Measurements from ENCODE around the gene KCNH1. TPM values are rescaled to one million over a fixed set of nuclear protein-coding genes. Genes with fewer than 3 reads are reported as not detected.

The KCNH1 gene
- polyA plus RNA-seq, 1 donor = 0.25 TPM

- no peak for DNase-seq
- no CpG with 5 or more reads among the region's 2 CpGs for WGBS (ENCODE audit: insufficient coverage, low lambda C conversion rate)
- Histone ChIP-seq H3K27ac (ENCODE audit: low read length) (no peak overlapping the region), H3K9me3 (ENCODE audit: control insufficient read depth, low read depth, low read length) (no peaks in the 10 kb centered on the region), H3K36me3 (ENCODE audit: control insufficient read depth, insufficient read depth, low read length) (no peaks in the 10 kb centered on the region), H3K4me1 (ENCODE audit: control insufficient read depth, insufficient read depth, low read length) (no peaks in the 10 kb centered on the region), H3K27me3 (ENCODE audit: control insufficient read depth, insufficient read depth, low read length) (no peaks in the 10 kb centered on the region), H3K4me3 (ENCODE audit: low read length) (no peak overlapping the region)
Observed at GRCh38 chr1:210883821-210884220, 250.1 kb downstream of the KCNH1 start.

- H3K4me3 ChIP-seq (ENCODE audit: low read length) = no peak overlapping the region
- H3K36me3 ChIP-seq (ENCODE audit: control insufficient read depth, insufficient read depth, low read length) = no peaks in the 10 kb centered on the region
- no peaks in the 10 kb centered on the region for H3K27me3 ChIP-seq (ENCODE audit: control insufficient read depth, insufficient read depth, low read length)
- 61% methylated on average over 3 of the region's 8 CpGs for WGBS (ENCODE audit: insufficient coverage, low lambda C conversion rate)
- H3K9me3 ChIP-seq (ENCODE audit: control insufficient read depth, low read depth, low read length) = no peaks in the 10 kb centered on the region
- H3K27ac ChIP-seq (ENCODE audit: low read length) = no peak overlapping the region
- DNase-seq = no peak
- H3K4me1 ChIP-seq (ENCODE audit: control insufficient read depth, insufficient read depth, low read length) = no peaks in the 10 kb centered on the region
Observed at GRCh38 chr1:210882414-210883221, 251.3 kb downstream of the KCNH1 start.

- no peaks in the 10 kb centered on the region for H3K9me3 ChIP-seq (ENCODE audit: control insufficient read depth, low read depth, low read length)
- no peak for DNase-seq
- no peaks in the 10 kb centered on the region for H3K36me3 ChIP-seq (ENCODE audit: control insufficient read depth, insufficient read depth, low read length)
- H3K27me3 ChIP-seq (ENCODE audit: control insufficient read depth, insufficient read depth, low read length) = no peaks in the 10 kb centered on the region
- no peak overlapping the region for H3K27ac ChIP-seq (ENCODE audit: low read length)
- H3K4me1 ChIP-seq (ENCODE audit: control insufficient read depth, insufficient read depth, low read length) = no peaks in the 10 kb centered on the region
- no peak overlapping the region for H3K4me3 ChIP-seq (ENCODE audit: low read length)
Observed at GRCh38 chr1:210878564-210878963, 255.4 kb downstream of the KCNH1 start.

- H3K9me3 ChIP-seq (ENCODE audit: control insufficient read depth, low read depth, low read length) = no peaks in the 10 kb centered on the region
- no peaks in the 10 kb centered on the region for H3K27me3 ChIP-seq (ENCODE audit: control insufficient read depth, insufficient read depth, low read length)
- no peaks in the 10 kb centered on the region for H3K4me1 ChIP-seq (ENCODE audit: control insufficient read depth, insufficient read depth, low read length)
- no peak overlapping the region for H3K27ac ChIP-seq (ENCODE audit: low read length)
- no peak for DNase-seq
- H3K36me3 ChIP-seq (ENCODE audit: control insufficient read depth, insufficient read depth, low read length) = no peaks in the 10 kb centered on the region
- no peak overlapping the region for H3K4me3 ChIP-seq (ENCODE audit: low read length)
Observed at GRCh38 chr1:210876275-210876674, 257.7 kb downstream of the KCNH1 start.

- no peak for DNase-seq
- Histone ChIP-seq H3K4me3 (ENCODE audit: low read length) (no peak overlapping the region), H3K36me3 (ENCODE audit: control insufficient read depth, insufficient read depth, low read length) (no peaks in the 10 kb centered on the region), H3K27ac (ENCODE audit: low read length) (no peak overlapping the region), H3K4me1 (ENCODE audit: control insufficient read depth, insufficient read depth, low read length) (no peaks in the 10 kb centered on the region), H3K9me3 (ENCODE audit: control insufficient read depth, low read depth, low read length) (no peaks in the 10 kb centered on the region), H3K27me3 (ENCODE audit: control insufficient read depth, insufficient read depth, low read length) (no peaks in the 10 kb centered on the region)
- 83% methylated on average over 1 of the region's 2 CpGs for WGBS (ENCODE audit: insufficient coverage, low lambda C conversion rate)
Observed at GRCh38 chr1:210866532-210866931, 267.4 kb downstream of the KCNH1 start.

- no CpG with 5 or more reads among the region's 1 CpG for WGBS (ENCODE audit: insufficient coverage, low lambda C conversion rate)
- Histone ChIP-seq H3K9me3 (ENCODE audit: control insufficient read depth, low read depth, low read length) (no peaks in the 10 kb centered on the region), H3K4me3 (ENCODE audit: low read length) (no peak overlapping the region), H3K36me3 (ENCODE audit: control insufficient read depth, insufficient read depth, low read length) (no peaks in the 10 kb centered on the region), H3K27me3 (ENCODE audit: control insufficient read depth, insufficient read depth, low read length) (no peaks in the 10 kb centered on the region), H3K4me1 (ENCODE audit: control insufficient read depth, insufficient read depth, low read length) (no peaks in the 10 kb centered on the region), H3K27ac (ENCODE audit: low read length) (no peak overlapping the region)
- DNase-seq = no peak
Observed at GRCh38 chr1:210857705-210858104, 276.2 kb downstream of the KCNH1 start.

GRCh38 chr1:210857146-210857663, 276.7 kb downstream of the KCNH1 start:
- DNase-seq = no peak
- Histone ChIP-seq H3K9me3 (ENCODE audit: control insufficient read depth, low read depth, low read length) (no peaks in the 10 kb centered on the region), H3K36me3 (ENCODE audit: control insufficient read depth, insufficient read depth, low read length) (no peaks in the 10 kb centered on the region), H3K4me3 (ENCODE audit: low read length) (no peak overlapping the region), H3K4me1 (ENCODE audit: control insufficient read depth, insufficient read depth, low read length) (no peaks in the 10 kb centered on the region), H3K27me3 (ENCODE audit: control insufficient read depth, insufficient read depth, low read length) (no peaks in the 10 kb centered on the region), H3K27ac (ENCODE audit: low read length) (no peak overlapping the region)
- no CpG with 5 or more reads among the region's 5 CpGs for WGBS (ENCODE audit: insufficient coverage, low lambda C conversion rate)

- H3K4me1 ChIP-seq (ENCODE audit: control insufficient read depth, insufficient read depth, low read length) = no peaks in the 10 kb centered on the region
- no peaks in the 10 kb centered on the region for H3K9me3 ChIP-seq (ENCODE audit: control insufficient read depth, low read depth, low read length)
- no peaks in the 10 kb centered on the region for H3K36me3 ChIP-seq (ENCODE audit: control insufficient read depth, insufficient read depth, low read length)
- H3K4me3 ChIP-seq (ENCODE audit: low read length) = no peak overlapping the region
- DNase-seq = no peak
- H3K27ac ChIP-seq (ENCODE audit: low read length) = no peak overlapping the region
- no CpG with 5 or more reads among the region's 4 CpGs for WGBS (ENCODE audit: insufficient coverage, low lambda C conversion rate)
- no peaks in the 10 kb centered on the region for H3K27me3 ChIP-seq (ENCODE audit: control insufficient read depth, insufficient read depth, low read length)
Observed at GRCh38 chr1:210855440-210855839, 278.5 kb downstream of the KCNH1 start.

GRCh38 chr1:210853276-210853675, 280.7 kb downstream of the KCNH1 start:
- Histone ChIP-seq H3K9me3 (ENCODE audit: control insufficient read depth, low read depth, low read length) (no peaks in the 10 kb centered on the region), H3K27me3 (ENCODE audit: control insufficient read depth, insufficient read depth, low read length) (no peaks in the 10 kb centered on the region), H3K4me3 (ENCODE audit: low read length) (no peak overlapping the region), H3K27ac (ENCODE audit: low read length) (no peak overlapping the region), H3K4me1 (ENCODE audit: control insufficient read depth, insufficient read depth, low read length) (no peaks in the 10 kb centered on the region), H3K36me3 (ENCODE audit: control insufficient read depth, insufficient read depth, low read length) (no peaks in the 10 kb centered on the region)
- no peak for DNase-seq

- Histone ChIP-seq H3K36me3 (ENCODE audit: control insufficient read depth, insufficient read depth, low read length) (no peaks in the 10 kb centered on the region), H3K4me1 (ENCODE audit: control insufficient read depth, insufficient read depth, low read length) (no peaks in the 10 kb centered on the region), H3K4me3 (ENCODE audit: low read length) (no peak overlapping the region), H3K27ac (ENCODE audit: low read length) (no peak overlapping the region), H3K27me3 (ENCODE audit: control insufficient read depth, insufficient read depth, low read length) (no peaks in the 10 kb centered on the region), H3K9me3 (ENCODE audit: control insufficient read depth, low read depth, low read length) (no peaks in the 10 kb centered on the region)
- DNase-seq = no peak
Observed at GRCh38 chr1:210850556-210850955, 283.4 kb downstream of the KCNH1 start.

GRCh38 chr1:210848474-210848873, 285.5 kb downstream of the KCNH1 start:
- H3K27me3 ChIP-seq (ENCODE audit: control insufficient read depth, insufficient read depth, low read length) = no peaks in the 10 kb centered on the region
- no peaks in the 10 kb centered on the region for H3K9me3 ChIP-seq (ENCODE audit: control insufficient read depth, low read depth, low read length)
- H3K27ac ChIP-seq (ENCODE audit: low read length) = no peak overlapping the region
- H3K4me3 ChIP-seq (ENCODE audit: low read length) = no peak overlapping the region
- WGBS (ENCODE audit: insufficient coverage, low lambda C conversion rate) = 100% methylated on average over 1 of the region's 3 CpGs
- no peaks in the 10 kb centered on the region for H3K36me3 ChIP-seq (ENCODE audit: control insufficient read depth, insufficient read depth, low read length)
- DNase-seq = no peak
- no peaks in the 10 kb centered on the region for H3K4me1 ChIP-seq (ENCODE audit: control insufficient read depth, insufficient read depth, low read length)

Measured in large intestine (tissue), 3 donors.